Measurements from ENCODE around the gene HDHD3. TPM values are rescaled to one million over a fixed set of nuclear protein-coding genes. Genes with fewer than 3 reads are reported as not detected.

HDHD3 gene
- polyA plus RNA-seq, 3 donors, result 27.1 to 51.5 (median 38.3) TPM

- DNase-seq (ENCODE audit: extremely low read depth in 1 of 11, low read depth in 9 of 11, low spot score in 4 of 11), result no peak
These were observed 26.6 kb downstream of the HDHD3 start for GRCh38 chr9:113350107-113350661.

- DNase-seq (ENCODE audit: extremely low read depth in 1 of 11, low read depth in 9 of 11, low spot score in 4 of 11), result no peak
These were observed 27.2 kb downstream of the HDHD3 start, which contains the start of gene BSPRY for GRCh38 chr9:113349445-113350094. Gene BSPRY, plus strand, starts transcription at chr9:113349541. Its CDS starts 39 bp downstream, at chr9:113349580.

- no peak for DNase-seq (ENCODE audit: extremely low read depth in 1 of 11, low read depth in 9 of 11, low spot score in 4 of 11)
These were observed 27.7 kb downstream of the HDHD3 start for GRCh38 chr9:113349066-113349444.

GRCh38 chr9:113348437-113348836, 28.3 kb downstream of the HDHD3 start:
- no peak for DNase-seq (ENCODE audit: extremely low read depth in 1 of 11, low read depth in 9 of 11, low spot score in 4 of 11)

- no peak for DNase-seq (ENCODE audit: extremely low read depth in 1 of 11, low read depth in 9 of 11, low spot score in 4 of 11)
These were observed 31.1 kb downstream of the HDHD3 start for GRCh38 chr9:113345671-113346070.

- no peak for DNase-seq (ENCODE audit: extremely low read depth in 1 of 11, low read depth in 9 of 11, low spot score in 4 of 11)
These were observed 31.6 kb downstream of the HDHD3 start for GRCh38 chr9:113345190-113345589.

- DNase-seq (ENCODE audit: extremely low read depth in 1 of 11, low read depth in 9 of 11, low spot score in 4 of 11), result peak in 8 of 11 donors; percentile 55 to 86 (median 74)
These were observed 33.0 kb downstream of the HDHD3 start for GRCh38 chr9:113343732-113344231.

- DNase-seq (ENCODE audit: extremely low read depth in 1 of 11, low read depth in 9 of 11, low spot score in 4 of 11), result no peak
These were observed 34.9 kb downstream of the HDHD3 start for GRCh38 chr9:113341712-113342410.

- DNase-seq (ENCODE audit: extremely low read depth in 1 of 11, low read depth in 9 of 11, low spot score in 4 of 11), result peak; percentile 74 to 89 (median 85)
These were observed 36.6 kb downstream of the HDHD3 start, which contains the start of gene WDR31 for GRCh38 chr9:113340011-113340699. Gene WDR31, minus strand, starts transcription at chr9:113340275. Its CDS starts 8,253 bp downstream, at chr9:113332022.

GRCh38 chr9:113337714-113338113, 39.1 kb downstream of the HDHD3 start:
- no peak for DNase-seq (ENCODE audit: extremely low read depth in 1 of 11, low read depth in 9 of 11, low spot score in 4 of 11)

GRCh38 chr9:113331780-113332179, 45.0 kb downstream of the HDHD3 start:
- no peak for DNase-seq (ENCODE audit: extremely low read depth in 1 of 11, low read depth in 9 of 11, low spot score in 4 of 11)

GRCh38 chr9:113328045-113328782, 48.6 kb downstream of the HDHD3 start:
- no peak for DNase-seq (ENCODE audit: extremely low read depth in 1 of 11, low read depth in 9 of 11, low spot score in 4 of 11)

GRCh38 chr9:113326230-113326629, 50.6 kb downstream of the HDHD3 start:
- no peak for DNase-seq (ENCODE audit: extremely low read depth in 1 of 11, low read depth in 9 of 11, low spot score in 4 of 11)

Other genes with a start within 250 kb of the HDHD3 start
- 1 to 10 TPM; 3.0 to 3.8 (median 3.0) TPM for gene SLC31A2, start 226.0 kb downstream of the HDHD3 start, polyA plus RNA-seq (ENCODE audit: insufficient read length in 3 of 3)
- gene FKBP15, start 155.7 kb downstream of the HDHD3 start, polyA plus RNA-seq (ENCODE audit: insufficient read length in 3 of 3), result 10 to 100 TPM; 28.4 to 33.4 (median 30.2) TPM
- gene SLC31A1, start 155.4 kb downstream of the HDHD3 start, polyA plus RNA-seq (ENCODE audit: insufficient read length in 3 of 3), result 10 to 100 TPM; 25.0 to 29.0 (median 25.2) TPM
- 10 to 100 TPM; 34.3 to 46.4 (median 42.0) TPM for gene CDC26, start 101.4 kb downstream of the HDHD3 start, polyA plus RNA-seq (ENCODE audit: insufficient read length in 3 of 3)
- gene PRPF4, start 101.3 kb downstream of the HDHD3 start, polyA plus RNA-seq (ENCODE audit: insufficient read length in 3 of 3), result 10 to 100 TPM; 36.7 to 43.4 (median 37.7) TPM
- 10 to 100 TPM in 1 of 3 donors, 1 to 10 TPM in 2; 4.6 to 10.7 (median 6.0) TPM for gene RNF183, start 73.6 kb downstream of the HDHD3 start, polyA plus RNA-seq (ENCODE audit: insufficient read length in 3 of 3)
- 1 to 10 TPM; 6.5 to 7.9 (median 7.7) TPM for gene WDR31, start 36.7 kb downstream of the HDHD3 start, polyA plus RNA-seq (ENCODE audit: insufficient read length in 3 of 3)
- gene BSPRY, start 27.4 kb downstream of the HDHD3 start, polyA plus RNA-seq (ENCODE audit: insufficient read length in 3 of 3), result 1 to 10 TPM; 8.0 to 9.9 (median 8.8) TPM
- gene ALAD, start 24.3 kb upstream of the HDHD3 start, polyA plus RNA-seq (ENCODE audit: insufficient read length in 3 of 3), result 10 to 100 TPM; 37.2 to 46.1 (median 41.7) TPM
- gene POLE3, start 33.7 kb upstream of the HDHD3 start, polyA plus RNA-seq (ENCODE audit: insufficient read length in 3 of 3), result 10 to 100 TPM; 58.7 to 72.4 (median 66.4) TPM
- gene C9orf43, start 33.8 kb upstream of the HDHD3 start, polyA plus RNA-seq (ENCODE audit: insufficient read length in 3 of 3), result 1 to 10 TPM in 1 of 3 donors, under 1 TPM in 2; 0.73 to 1.1 (median 0.82) TPM
- gene RGS3, start 86.7 kb upstream of the HDHD3 start, polyA plus RNA-seq (ENCODE audit: insufficient read length in 3 of 3), result 10 to 100 TPM; 41.4 to 49.8 (median 45.1) TPM

Data from renal cortex interstitium (tissue), 11 donors.